ENCODE data around the gene ZNF107.

GRCh38 chr7:64685741-64686140 is 19.8 kb downstream of the ZNF107 start:
- TF ChIP-seq CTCF (IDR thresholded peaks at IDR 0.05; ENCODE audit: low read depth, low read length) (no peak), POLR2A (IDR thresholded peaks at IDR 0.05; ENCODE audit: extremely low read depth, insufficient read length) (no peak), MAX (IDR thresholded peaks at IDR 0.05; ENCODE audit: low read depth, low read length) (no peak), MYC (IDR thresholded peaks at IDR 0.05; ENCODE audit: low read depth, low read length) (no peak)

All from NB4 (cell line).